HG02623 (cell line): ENCODE data around the gene NMD3.
"Not testable (repeated sequence)": the region's sequence is repeated elsewhere in the genome, so short reads cannot be mapped to it uniquely, and the experiment has no call there.

Experiments used
- ATAC-seq: cut with Tn5 transposase; IDR thresholded peaks from one replicate; pipeline ENCODE4 v1.9.1; 2021; ENCODE audit warnings: moderate library complexity; ENCODE audit not compliant: unreplicated experiment

NMD3 gene

GRCh38 chr3:161274691-161275298 is 53.7 kb downstream of the NMD3 start:
- ATAC-seq, result no peak

- no peak for ATAC-seq
These were observed 54.8 kb downstream of the NMD3 start for GRCh38 chr3:161275919-161276318.

GRCh38 chr3:161282387-161282786 is 61.3 kb downstream of the NMD3 start:
- ATAC-seq, result not testable (repeated sequence)

GRCh38 chr3:161284989-161285388 is 63.9 kb downstream of the NMD3 start:
- ATAC-seq, result no peak

GRCh38 chr3:161289174-161289573 is 68.1 kb downstream of the NMD3 start:
- no peak for ATAC-seq

GRCh38 chr3:161291191-161291901 is 70.2 kb downstream of the NMD3 start:
- ATAC-seq, result no peak

GRCh38 chr3:161293381-161293780 is 72.3 kb downstream of the NMD3 start:
- ATAC-seq, result no peak

GRCh38 chr3:161295325-161295724 is 74.2 kb downstream of the NMD3 start:
- ATAC-seq, result no peak

- ATAC-seq, result no peak
These were observed 75.7 kb downstream of the NMD3 start for GRCh38 chr3:161296814-161297213.
